Activated T-cell treated with anti-CD3 and anti-CD28 coated beads for 48 hours (primary cell): ENCODE data around the gene GNAT3.

Experiments
- DNase-seq: peaks from one replicate; pipeline ENCODE4 v3.0.0-alpha.2; 2020; ENCODE audit warnings: low read depth

GNAT3 gene

GRCh38 chr7:80511964-80512363 is at the start of gene GNAT3:
Gene GNAT3 (minus strand): TSS chr7:80512064. CDS start chr7:80511926, 138 bp downstream.
- no peak for DNase-seq

GRCh38 chr7:80558116-80558515 is 46.3 kb upstream of the GNAT3 start:
- no peak for DNase-seq

- DNase-seq: no peak
Observed at GRCh38 chr7:80552031-80552694, 40.3 kb upstream of the GNAT3 start.

- no peak for DNase-seq
Observed at GRCh38 chr7:80550005-80550404, 38.1 kb upstream of the GNAT3 start.

GRCh38 chr7:80548840-80549530 is 37.1 kb upstream of the GNAT3 start:
- no peak for DNase-seq

- DNase-seq: no peak
Observed at GRCh38 chr7:80542398-80542797, 30.5 kb upstream of the GNAT3 start.

- no peak for DNase-seq
Observed at GRCh38 chr7:80540836-80541235, 29.0 kb upstream of the GNAT3 start.

- DNase-seq: no peak
Observed at GRCh38 chr7:80537091-80537490, 25.2 kb upstream of the GNAT3 start.

GRCh38 chr7:80536426-80536825 is 24.6 kb upstream of the GNAT3 start:
- DNase-seq: no peak

GRCh38 chr7:80533287-80533686 is 21.4 kb upstream of the GNAT3 start:
- no peak for DNase-seq

- DNase-seq: no peak
Observed at GRCh38 chr7:80532153-80532552, 20.3 kb upstream of the GNAT3 start.

GRCh38 chr7:80530136-80530535 is 18.3 kb upstream of the GNAT3 start:
- no peak for DNase-seq

- no peak for DNase-seq
Observed at GRCh38 chr7:80529362-80529761, 17.5 kb upstream of the GNAT3 start.

- DNase-seq: no peak
Observed at GRCh38 chr7:80528689-80529088, 16.8 kb upstream of the GNAT3 start.

- DNase-seq: no peak
Observed at GRCh38 chr7:80526472-80526871, 14.6 kb upstream of the GNAT3 start.

GRCh38 chr7:80524693-80525092 is 12.8 kb upstream of the GNAT3 start:
- no peak for DNase-seq

GRCh38 chr7:80521809-80522208 is 9.9 kb upstream of the GNAT3 start:
- no peak for DNase-seq

- no peak for DNase-seq
Observed at GRCh38 chr7:80520199-80520598, 8.3 kb upstream of the GNAT3 start.

- DNase-seq: no peak
Observed at GRCh38 chr7:80517282-80517747, 5.5 kb upstream of the GNAT3 start.

GRCh38 chr7:80515298-80515697 is 3.4 kb upstream of the GNAT3 start:
- no peak for DNase-seq

- no peak for DNase-seq
Observed at GRCh38 chr7:80510021-80510420, 1.8 kb downstream of the GNAT3 start.

- DNase-seq: no peak
Observed at GRCh38 chr7:80508440-80508839, 3.4 kb downstream of the GNAT3 start.

- no peak for DNase-seq
Observed at GRCh38 chr7:80505900-80506500, 5.9 kb downstream of the GNAT3 start.
